CD4-positive, alpha-beta T cell treated with Interleukin-4 for 1 hour (primary cell): Measurements from ENCODE around the gene MAN1B1.
"Not testable (repeated sequence)": the region's sequence is repeated elsewhere in the genome, so short reads cannot be mapped to it uniquely, and the experiment has no call there.

Experiments
- DNase-seq, 2 donors: peaks; one replicate each; pipeline ENCODE4 v3.0.0-alpha.2; 2020 to 2022

Gene MAN1B1

DNA sequence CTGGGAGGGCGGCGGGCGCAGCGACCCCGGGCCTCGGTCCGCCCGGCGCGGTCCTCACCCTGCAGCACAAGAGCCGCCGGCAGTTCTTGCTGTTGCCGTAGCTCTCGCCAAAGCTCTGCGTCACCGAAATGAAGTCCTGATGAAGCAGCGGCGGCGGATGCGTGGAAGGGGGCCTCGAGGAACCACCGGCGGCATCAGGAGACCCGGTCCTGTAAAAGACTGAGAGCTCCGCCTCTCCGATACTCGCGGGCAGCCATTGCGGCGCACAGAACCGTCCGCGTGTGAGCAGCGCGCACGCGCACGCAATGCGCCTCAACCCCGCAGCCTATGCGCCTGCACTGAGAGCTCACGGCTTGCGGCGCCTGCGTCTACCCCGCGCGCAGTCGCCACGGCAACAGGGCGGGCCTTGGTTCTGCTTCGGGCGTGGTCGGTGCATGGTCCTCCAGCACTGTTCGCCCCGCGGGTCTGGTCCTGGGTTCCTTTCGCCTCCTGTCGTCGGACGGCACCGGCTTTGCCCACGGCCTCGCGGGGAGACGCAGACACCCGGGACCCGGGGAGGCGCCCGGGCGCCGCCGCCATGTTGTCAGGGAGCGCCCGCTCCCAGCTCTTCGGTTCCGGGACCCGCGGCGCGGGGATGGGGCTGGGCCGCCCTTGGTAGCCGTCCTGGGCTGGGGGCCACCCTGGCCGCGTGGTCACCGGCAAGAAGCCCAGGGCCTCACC lies 42.8 kb downstream of the MAN1B1 start:
- peak; percentile 90 to 91 for DNase-seq

DNA sequence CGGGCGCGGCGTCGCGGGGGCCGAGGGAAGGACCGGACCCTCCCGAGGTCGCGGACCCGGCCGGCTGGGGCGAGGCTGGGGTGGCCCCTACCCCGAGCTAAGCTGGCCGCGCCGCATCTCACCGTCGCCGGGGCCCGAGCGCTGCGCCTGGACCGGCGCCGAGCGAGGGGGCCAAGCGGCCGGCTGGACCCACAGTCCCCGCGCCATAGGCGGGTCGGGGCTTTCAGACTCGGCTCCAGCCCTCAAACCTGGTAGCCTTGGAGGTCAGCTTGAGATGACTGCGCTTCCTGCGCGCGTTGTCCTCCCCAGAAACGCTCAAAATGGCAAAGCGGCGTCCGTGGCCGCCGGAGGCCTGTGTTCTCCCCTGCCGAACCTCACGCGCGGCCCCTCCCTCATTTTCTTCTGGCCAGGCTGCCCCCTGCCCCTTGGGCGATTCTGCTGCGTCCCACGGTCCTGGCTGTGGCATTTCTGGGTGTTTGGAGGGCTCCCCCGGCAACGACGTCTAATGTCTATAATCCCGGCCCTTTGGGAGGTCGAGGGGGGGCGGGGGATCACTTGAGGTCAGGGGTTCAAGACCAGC lies 43.5 kb downstream of the MAN1B1 start:
- no peak for DNase-seq

GRCh38 chr9:137134191-137134590 lies 47.4 kb downstream of the MAN1B1 start:
- no peak for DNase-seq

GRCh38 chr9:137135154-137135553 lies 48.4 kb downstream of the MAN1B1 start:
- not testable (repeated sequence) for DNase-seq

DNA sequence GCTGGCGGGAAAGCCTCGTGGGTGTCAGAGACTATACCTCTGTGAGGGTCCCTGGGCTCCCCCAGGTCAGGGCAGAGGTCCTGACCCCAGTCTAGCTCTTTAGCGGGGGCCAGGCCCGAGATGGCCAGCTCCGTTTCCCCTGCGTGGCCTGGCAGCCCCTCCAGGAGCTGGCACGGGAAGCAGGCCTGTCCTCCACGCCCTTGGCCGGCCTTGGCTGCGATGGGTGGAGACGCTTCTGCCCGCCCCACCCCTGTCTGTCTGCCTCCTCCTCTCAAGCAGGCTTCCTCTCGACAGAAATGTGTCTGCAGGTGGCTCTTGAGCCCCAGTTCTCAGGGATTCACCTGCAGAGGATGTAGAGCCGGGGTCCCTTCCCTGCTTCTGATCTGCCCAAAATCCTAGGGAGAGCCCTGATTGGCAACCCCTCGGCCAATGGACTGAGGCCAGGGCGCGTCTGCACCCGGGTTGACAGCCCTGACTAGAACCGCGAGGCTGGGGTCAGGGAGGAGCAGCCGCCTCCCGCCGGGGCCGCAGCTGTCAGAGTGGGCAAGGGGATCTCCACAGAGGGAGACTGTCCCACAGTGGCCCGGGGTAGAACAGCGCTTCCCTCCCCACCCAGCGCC lies 49.6 kb downstream of the MAN1B1 start:
- no peak for DNase-seq

DNA sequence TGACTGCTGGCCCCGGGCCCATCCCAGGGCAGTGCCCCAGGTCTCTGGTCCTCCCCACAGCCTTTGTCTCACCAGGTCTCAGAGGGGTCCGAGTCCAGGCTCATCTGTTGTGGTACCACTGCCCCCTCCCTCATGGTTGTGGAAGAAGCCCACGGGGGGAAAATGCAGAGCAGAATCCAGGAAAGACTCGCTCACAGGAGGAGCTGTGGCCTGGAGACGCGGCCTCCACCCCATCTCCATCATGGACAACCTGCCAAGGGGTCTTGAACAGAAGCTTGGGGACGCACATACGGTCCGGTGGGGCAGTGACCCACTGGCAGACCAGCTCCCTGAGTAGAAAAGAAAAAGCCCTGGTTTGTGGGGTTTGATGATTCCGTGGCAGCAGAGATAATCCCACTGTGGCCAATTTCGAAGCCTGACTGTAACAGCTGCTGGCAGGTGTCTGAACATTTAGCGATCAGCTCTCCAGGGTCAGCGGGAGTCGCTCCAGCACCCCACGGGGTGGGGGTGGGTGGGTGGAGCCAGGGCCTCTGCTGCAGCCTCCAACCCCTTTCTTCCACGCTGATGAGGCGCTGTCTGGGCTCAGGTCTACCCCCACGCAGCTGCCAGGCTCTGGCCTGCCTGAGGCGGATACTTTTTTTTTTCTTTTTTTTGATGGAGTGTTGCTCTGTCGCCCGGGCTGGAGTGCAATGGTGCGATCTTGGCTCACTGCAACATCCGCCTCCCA lies 50.3 kb downstream of the MAN1B1 start:
- DNase-seq: no peak

DNA sequence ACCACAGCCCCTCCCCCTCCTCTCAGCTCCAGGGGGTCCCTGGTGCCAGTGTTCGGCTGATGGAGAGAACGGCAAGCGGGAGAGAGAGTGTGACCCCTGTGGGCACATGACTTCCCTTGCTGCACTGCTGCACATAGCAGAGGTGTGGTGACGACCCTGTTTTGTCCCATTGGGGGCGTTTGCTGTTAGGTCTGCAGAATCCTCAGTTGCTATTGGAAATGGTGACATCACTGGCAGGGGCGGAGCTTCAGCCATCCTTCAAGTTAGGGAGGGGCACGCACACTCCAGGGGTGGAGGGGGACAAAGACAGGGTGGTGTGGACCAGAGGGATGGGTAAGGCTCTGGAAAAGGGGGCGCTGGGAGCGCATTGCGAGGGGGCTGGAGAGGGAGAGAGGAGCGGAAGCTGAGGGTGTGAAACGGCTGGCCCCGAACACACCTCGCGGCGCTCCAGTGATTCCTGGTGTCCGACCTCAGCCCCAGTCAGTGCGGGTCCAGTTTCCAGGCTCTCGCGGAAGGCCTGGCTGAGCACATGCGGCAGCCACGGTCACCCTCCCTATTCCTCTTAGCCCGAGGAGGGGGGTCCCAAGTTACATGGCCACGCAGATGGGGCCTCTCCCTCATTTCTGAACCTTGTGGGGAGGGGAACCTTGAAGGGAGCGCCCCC lies 51.4 kb downstream of the MAN1B1 start:
- no peak for DNase-seq

- no peak for DNase-seq
Measured at GRCh38 chr9:137138722-137139467, 52.1 kb downstream of the MAN1B1 start, which contains the start of gene GRIN1. GRIN1 (plus strand) TSS chr9:137139154; CDS start chr9:137139487, 333 bp downstream.

DNA sequence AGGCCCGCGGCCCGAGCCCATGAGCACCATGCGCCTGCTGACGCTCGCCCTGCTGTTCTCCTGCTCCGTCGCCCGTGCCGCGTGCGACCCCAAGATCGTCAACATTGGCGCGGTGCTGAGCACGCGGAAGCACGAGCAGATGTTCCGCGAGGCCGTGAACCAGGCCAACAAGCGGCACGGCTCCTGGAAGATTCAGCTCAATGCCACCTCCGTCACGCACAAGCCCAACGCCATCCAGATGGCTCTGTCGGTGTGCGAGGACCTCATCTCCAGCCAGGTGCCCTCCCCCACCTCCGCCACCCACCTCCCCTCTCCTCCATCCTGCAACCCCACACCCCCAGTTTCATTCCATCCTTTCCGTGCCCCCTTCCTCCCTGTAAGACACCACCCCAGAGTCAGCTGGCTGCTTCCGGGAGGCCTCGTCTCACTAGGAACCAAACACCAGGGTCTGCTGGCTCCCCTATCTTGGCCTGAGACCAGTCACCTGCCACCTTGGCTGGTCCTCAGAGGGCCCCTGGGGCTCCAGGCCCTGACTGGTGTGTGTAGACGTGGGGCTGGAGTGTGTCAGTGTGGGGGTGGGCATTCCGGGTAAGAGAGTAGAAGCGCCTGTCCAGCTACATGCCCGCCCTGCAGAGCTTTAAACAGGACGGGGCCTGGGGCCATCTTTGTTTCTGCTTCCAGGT lies 52.8 kb downstream of the MAN1B1 start:
- no peak for DNase-seq

DNA sequence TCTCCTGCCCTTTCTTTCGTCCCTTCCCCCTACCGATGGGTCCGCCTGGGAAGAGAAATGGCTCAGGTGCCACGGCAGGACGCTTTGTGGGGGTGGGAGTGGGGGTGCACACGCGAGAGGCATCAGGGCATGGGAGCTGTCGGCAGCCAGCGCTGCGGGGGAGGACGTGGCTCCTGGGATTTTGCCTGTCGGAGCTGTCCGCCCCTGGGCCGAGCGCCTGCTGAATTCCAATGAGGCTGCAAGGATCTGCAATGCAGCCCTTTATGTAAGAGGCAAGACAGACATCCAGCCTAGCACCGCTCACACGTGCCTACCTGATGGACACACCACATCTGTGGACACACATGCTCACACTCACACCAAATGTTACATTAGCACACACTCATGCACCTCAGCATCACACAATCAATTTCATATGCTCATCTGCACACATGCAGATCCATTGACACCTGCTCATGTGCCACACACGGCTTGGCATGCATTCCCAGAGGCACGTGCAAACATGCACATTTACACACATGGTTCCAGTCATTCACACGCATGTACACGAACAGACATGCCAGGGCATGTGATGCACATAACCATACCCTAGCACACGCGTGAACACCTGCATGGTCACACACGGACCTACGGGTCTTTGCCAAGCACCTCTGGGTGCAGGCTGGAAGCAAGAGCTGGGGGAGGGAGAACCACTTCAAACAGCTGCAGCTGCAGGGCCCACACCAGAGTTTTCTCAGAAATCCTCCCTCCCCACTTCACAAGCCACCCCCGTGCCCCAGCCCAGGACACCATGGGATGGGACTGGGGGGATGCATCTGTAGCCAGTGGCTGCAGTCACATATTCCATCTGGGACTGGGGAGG lies 53.6 kb downstream of the MAN1B1 start:
- no peak for DNase-seq

GRCh38 chr9:137141050-137141810 lies 54.4 kb downstream of the MAN1B1 start:
- DNase-seq: no peak

GRCh38 chr9:137141976-137142936 lies 55.5 kb downstream of the MAN1B1 start:
- DNase-seq: no peak

DNA sequence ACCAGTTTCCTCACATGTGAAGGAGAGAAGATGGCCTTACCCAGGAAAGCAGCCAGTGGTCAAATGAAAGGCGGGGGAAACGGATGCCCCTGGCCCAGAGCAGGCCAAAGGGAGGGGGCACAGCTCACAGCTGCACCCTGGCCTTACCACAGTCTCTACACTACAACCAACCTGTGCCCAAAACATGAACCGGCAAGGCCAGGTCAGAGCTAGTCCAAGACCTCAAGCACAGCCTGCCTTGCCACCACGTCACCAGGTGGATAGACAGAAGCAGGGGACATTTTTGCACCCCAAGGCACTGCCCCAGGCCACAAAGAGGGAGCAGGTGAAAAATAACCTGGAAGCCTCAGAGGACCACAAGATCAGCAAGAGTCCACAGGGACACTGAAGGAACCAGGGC lies 56.7 kb downstream of the MAN1B1 start:
- no peak for DNase-seq

DNA sequence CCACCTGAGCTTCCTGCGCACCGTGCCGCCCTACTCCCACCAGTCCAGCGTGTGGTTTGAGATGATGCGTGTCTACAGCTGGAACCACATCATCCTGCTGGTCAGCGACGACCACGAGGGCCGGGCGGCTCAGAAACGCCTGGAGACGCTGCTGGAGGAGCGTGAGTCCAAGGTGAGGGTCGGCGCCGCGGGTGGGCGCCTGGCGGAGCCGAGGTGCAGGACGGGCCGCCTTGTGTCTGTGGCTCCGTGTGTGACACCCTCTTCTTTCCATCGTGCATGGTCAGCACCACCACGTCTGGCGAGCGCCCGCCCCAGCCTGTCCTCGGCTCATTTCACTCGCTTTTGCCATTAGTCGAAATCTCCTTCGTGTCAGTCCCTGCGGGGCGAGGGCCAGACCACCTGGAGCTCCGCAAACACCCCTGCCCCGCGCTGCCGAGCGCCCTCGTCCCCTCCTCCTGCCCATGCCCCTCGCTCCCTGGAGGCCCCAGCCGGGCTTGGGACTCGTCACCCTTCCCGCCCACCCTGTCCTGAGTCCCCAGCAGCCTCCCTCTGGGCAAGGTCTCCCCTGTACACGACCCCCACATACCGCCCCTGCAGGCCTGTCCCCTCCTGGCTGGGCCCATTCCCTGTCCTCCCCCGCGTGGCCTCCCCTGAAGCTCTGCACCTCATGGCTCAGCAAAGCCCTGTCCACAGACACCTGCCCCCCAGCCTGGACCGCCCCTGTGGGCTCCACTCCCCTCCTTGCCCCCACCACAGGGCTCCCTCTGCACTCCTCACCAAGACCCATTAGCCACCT lies 59.1 kb downstream of the MAN1B1 start:
- DNase-seq: no peak

- DNase-seq: no peak
Measured at GRCh38 chr9:137146527-137146918, 59.7 kb downstream of the MAN1B1 start.

GRCh38 chr9:137147091-137147792 lies 60.5 kb downstream of the MAN1B1 start:
- DNase-seq: no peak

- no peak for DNase-seq
Measured at GRCh38 chr9:137147793-137148160, 61.0 kb downstream of the MAN1B1 start.
